Gastroesophageal sphincter (tissue), 4 donors: Measurements from ENCODE around the gene CPOX. TPM values are rescaled to one million over a fixed set of nuclear protein-coding genes. Genes with fewer than 3 reads are reported as not detected.

Experiments used
- ATAC-seq: fragments of 150-250 bp; one replicate; pipeline ENCODE4 v1.9.1; 2016; ENCODE audit warnings: mild to moderate bottlenecking, moderate library complexity
- H3K27ac ChIP-seq, 4 donors: fragments of 200-600 bp; sonication (generic) in 3 of 4; 1 replicate in 3 of 4; 2 replicates in 1 of 4; pipeline ENCODE4 v1.5.1; 2016 to 2019
- H3K27me3 ChIP-seq: fragments of 200-600 bp; sonication (generic); one replicate; pipeline ENCODE4 v1.5.1; 2019
- H3K36me3 ChIP-seq, 2 donors: fragments of 200-600 bp; sonication (generic); one replicate each; pipeline ENCODE4 v1.5.1; 2019; ENCODE audit warnings: control low read depth in 1 of 2
- H3K4me1 ChIP-seq, 3 donors: fragments of 200-600 bp; sonication (generic); 1 replicate in 2 of 3; 2 replicates in 1 of 3; pipeline ENCODE4 v1.5.1; 2016 to 2019; ENCODE audit warnings: control low read depth in 2 of 3
- H3K4me3 ChIP-seq, 2 donors: fragments of 200-600 bp; sonication (generic); one replicate each; pipeline ENCODE4 v1.5.1; 2019; ENCODE audit warnings: mild to moderate bottlenecking in 1 of 2, moderate library complexity in 1 of 2
- H3K9me3 ChIP-seq, 3 donors: fragments of 200-600 bp; sonication (generic); one replicate each; pipeline ENCODE4 v1.5.1; 2017 to 2019; ENCODE audit warnings: control low read depth in 2 of 3
- CTCF ChIP-seq, 4 experiments: fragments of 200-600 bp in 2 of 4; fragments of 450-650 bp in 2 of 4; sonication (generic) in 1 of 4; IDR thresholded peaks; one replicate each; pipeline ENCODE4 v1.5.1; 2017 to 2019; ENCODE audit warnings: antibody characterized with exemption in 4 of 4, mild to moderate bottlenecking in 2 of 4, moderate library complexity in 2 of 4
- EP300 ChIP-seq: sonication (generic); formaldehyde crosslinking; IDR thresholded peaks from one replicate; pipeline ENCODE4 v1.6.1; 2017; ENCODE audit warnings: antibody characterized with exemption, mild to moderate bottlenecking
- POLR2A ChIP-seq, 2 donors: fragments of 450-650 bp; IDR thresholded peaks; one replicate each; pipeline ENCODE4 v1.6.1; 2017; ENCODE audit warnings: antibody characterized with exemption in 2 of 2, mild to moderate bottlenecking in 2 of 2, moderate library complexity in 1 of 2
- POLR2AphosphoS5 ChIP-seq: sonication (generic); formaldehyde crosslinking; IDR thresholded peaks from one replicate; pipeline ENCODE4 v1.6.1; 2017; ENCODE audit warnings: antibody characterized with exemption
- WGBS, 2 donors: methylation state at CpG; one replicate each; pipeline ENCODE4 v1.1.5; 2018; ENCODE audit warnings: low coverage in 1 of 2; 5-methylcytosine and 5-hydroxymethylcytosine counted together
- total RNA-seq, 4 donors: library from RNA; depleted of rRNA; stranded (reverse); fragments of >200 nt; gene quantifications; one replicate each; pipeline ENCODE4 v1.1.0, GENCODE V29; 2016

Gene CPOX
- total RNA-seq, 4 donors from 2014 or later, result 11.7 to 26.1 (median 17.1) TPM

DNA sequence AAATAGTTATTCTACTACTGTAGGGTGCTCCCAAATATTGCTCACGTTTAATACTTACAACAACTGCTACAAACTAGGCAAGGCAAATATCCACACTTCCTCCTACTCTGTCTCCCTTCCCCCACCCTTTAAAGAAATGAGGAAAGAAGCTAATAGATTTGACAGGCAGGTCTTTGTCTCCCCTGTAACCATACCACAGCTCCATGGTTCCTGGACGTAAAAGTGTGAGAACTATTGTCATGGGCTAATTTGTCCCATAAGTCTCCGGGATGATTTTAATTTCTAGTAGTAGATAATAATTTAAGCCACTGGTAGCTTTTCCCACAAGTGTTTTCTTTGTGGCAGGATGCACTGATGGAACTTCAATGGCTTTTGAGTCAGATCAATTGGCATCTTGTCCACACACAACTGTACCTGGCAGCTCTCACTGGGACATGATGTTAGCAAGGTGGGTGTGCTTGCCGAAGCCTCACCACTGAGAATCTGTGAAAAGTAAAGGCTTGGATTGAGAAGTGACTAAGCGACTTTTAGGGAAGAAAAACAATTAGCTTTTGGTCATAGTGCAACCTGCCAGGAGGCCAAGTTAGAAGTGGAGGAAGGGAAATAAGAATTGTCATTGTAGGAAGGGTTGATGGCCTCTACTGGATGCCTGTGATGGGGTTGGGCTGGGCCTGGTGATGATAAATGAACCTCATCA is 1.4 kb upstream of the CPOX start:
- Histone ChIP-seq H3K4me3 (no peak overlapping the region), H3K4me1 (peaks cover 0 to 17% (median 0%) of the 10 kb centered on the region in 3 donors), H3K9me3 (no peaks in the 10 kb centered on the region), H3K36me3 (peaks cover 0 to 12% of the 10 kb centered on the region in 2 donors), H3K27me3 (no peaks in the 10 kb centered on the region), H3K27ac (no peak overlapping the region)
- 87 to 93% methylated on average over 4 to 5 of the region's 5 CpGs for WGBS, 2 donors
- TF ChIP-seq POLR2A (IDR thresholded peaks at IDR 0.05) (no peak), POLR2AphosphoS5 (no peak), EP300 (no peak), CTCF (IDR thresholded peaks at IDR 0.05) (no peak)
- ATAC-seq, result no peak

DNA sequence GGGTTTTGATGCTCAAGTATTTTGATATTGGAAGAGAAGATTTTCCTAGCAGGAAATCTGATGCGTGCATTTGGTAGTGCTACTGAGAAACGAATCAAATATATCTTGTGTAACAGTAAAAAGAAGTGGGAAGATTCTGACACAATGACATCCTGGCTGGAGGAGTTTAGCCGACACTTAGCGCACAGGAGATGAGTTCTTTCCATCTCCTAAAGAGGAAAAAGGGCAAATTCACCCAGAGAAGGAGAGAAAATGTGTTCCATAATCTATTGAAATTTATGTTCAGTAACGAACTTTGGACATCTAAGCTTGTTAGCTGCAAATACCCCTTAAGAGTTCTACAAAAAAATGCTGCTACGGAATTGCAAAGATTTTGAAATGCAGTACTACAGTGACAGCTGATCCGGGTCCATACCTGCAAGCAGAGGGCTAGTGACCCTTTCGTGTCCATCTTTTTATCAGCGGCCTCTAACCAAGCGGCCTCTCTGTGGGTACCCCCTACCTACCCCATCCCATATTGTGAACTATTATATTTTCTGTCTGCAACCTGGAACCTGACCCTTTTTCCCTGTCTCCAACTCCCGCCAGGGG is 971 bp downstream of the CPOX start:
- TF ChIP-seq CTCF (IDR thresholded peaks at IDR 0.05) (no peak), POLR2A (IDR thresholded peaks at IDR 0.05) (no peak), EP300 (no peak), POLR2AphosphoS5 (no peak)
- Histone ChIP-seq H3K4me3 (peak overlapping the region; percentile 80 to 88), H3K27ac (peak overlapping the region in 2 of 4 donors; percentile 84 to 87), H3K27me3 (no peaks in the 10 kb centered on the region), H3K36me3 (peaks cover 0 to 27% of the 10 kb centered on the region in 2 donors), H3K9me3 (no peaks in the 10 kb centered on the region), H3K4me1 (peaks cover 0 to 17% (median 0%) of the 10 kb centered on the region in 3 donors)
- 19 to 22% methylated on average over 11 of the region's 11 CpGs for WGBS, 2 donors
- no peak for ATAC-seq

DNA sequence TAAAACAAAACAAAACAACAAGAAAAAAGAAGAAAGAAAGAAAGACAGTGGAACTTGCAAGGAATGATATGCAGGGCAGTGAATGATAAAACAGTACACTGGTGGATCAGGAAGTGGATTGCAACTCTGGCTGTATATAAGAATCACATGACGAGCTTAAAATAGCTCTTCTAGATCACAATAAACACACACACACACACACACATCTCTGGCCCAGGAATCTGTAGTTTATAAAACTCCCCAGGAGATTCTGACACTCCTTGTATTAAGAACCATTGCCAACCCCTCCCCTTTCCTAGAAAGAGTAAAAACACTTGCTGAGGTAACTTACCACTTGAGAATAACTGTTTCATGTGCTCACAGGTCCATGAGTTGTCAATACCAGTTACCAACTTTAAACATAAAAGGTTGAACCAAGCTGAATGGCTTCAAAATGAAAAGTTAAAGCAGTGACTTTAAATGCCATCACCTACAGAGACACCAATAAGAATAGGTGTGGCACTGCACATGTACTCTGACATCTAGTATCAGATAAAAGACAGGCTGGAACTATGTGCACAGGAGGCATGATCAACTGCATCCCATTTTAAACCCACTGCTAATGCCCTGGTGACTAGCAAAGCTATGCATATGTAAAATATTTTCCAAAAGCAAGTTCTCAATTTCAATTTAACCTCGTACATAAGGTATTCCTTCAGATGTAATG is 3.9 kb downstream of the CPOX start:
- Histone ChIP-seq H3K36me3 (peaks cover 0 to 50% of the 10 kb centered on the region in 2 donors), H3K27me3 (no peaks in the 10 kb centered on the region), H3K27ac (no peak overlapping the region), H3K9me3 (no peaks in the 10 kb centered on the region), H3K4me3 (no peak overlapping the region), H3K4me1 (peaks cover 0 to 17% (median 0%) of the 10 kb centered on the region in 3 donors)
- TF ChIP-seq POLR2A (IDR thresholded peaks at IDR 0.05) (no peak), CTCF (IDR thresholded peaks at IDR 0.05) (no peak), EP300 (no peak), POLR2AphosphoS5 (no peak)
- no peak for ATAC-seq
- 56 to 68% methylated on average over 2 of the region's 2 CpGs for WGBS, 2 donors

DNA sequence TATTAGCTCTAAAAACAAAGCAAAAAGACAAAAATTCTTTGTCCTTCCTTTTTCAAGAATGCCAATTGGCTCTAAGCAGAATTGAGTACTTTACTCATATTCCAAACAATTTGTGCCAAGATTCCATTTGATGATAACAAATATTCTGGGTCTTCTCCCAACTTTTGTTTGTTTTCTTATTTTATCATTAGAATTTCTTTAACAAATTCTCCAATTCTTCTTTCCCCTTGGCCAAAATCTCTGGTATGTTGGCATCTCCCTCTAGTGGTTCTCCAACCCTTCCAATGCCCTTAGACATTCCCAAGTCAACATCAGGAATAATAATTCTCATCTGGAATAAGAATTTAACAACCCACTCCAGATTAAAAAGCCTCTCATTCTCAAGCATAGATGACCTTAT is 5.3 kb downstream of the CPOX start:
- Histone ChIP-seq H3K4me1 (peaks cover 0 to 17% (median 0%) of the 10 kb centered on the region in 3 donors), H3K4me3 (no peak overlapping the region), H3K9me3 (no peaks in the 10 kb centered on the region), H3K36me3 (peaks cover 0 to 62% of the 10 kb centered on the region in 2 donors), H3K27ac (no peak overlapping the region), H3K27me3 (no peaks in the 10 kb centered on the region)
- TF ChIP-seq EP300, result no peak
- ATAC-seq, result no peak

DNA sequence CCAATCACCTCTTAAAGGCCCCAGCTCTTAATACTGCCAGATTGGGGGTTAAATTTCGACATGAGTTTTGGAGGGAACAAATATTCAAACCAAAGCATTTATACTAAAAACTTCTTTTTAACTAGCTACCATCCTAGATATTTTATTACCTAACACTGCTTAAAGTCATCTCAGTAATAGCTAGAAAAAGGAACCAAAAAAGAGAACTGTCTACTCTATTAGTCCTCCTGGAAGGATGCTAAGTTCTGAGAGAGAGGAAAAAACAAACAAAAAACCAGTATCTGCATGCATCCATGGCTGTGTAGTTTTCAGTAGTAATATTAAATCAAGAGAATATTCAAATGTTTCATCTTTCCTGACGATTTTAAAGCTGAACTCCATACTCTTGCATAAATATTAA is 5.8 kb downstream of the CPOX start:
- no peak overlapping the region for H3K4me3 ChIP-seq
- H3K9me3 ChIP-seq, result no peaks in the 10 kb centered on the region
- no peak for TF ChIP-seq POLR2A (IDR thresholded peaks at IDR 0.05)
- no peak for TF ChIP-seq CTCF (IDR thresholded peaks at IDR 0.05)
- no peak for TF ChIP-seq POLR2AphosphoS5
- TF ChIP-seq EP300, result no peak
- H3K36me3 ChIP-seq, result peaks cover 0 to 65% of the 10 kb centered on the region in 2 donors
- H3K27me3 ChIP-seq, result no peaks in the 10 kb centered on the region
- WGBS, 2 donors, result 68 to 69% methylated on average over 2 of the region's 2 CpGs
- H3K27ac ChIP-seq, result no peak overlapping the region
- H3K4me1 ChIP-seq, result peaks cover 0 to 14% (median 0%) of the 10 kb centered on the region in 3 donors
- ATAC-seq, result no peak
